NAMALWA (cell line): ENCODE measurements around the gene VARS2.

Experiments used
- DNase-seq: peaks from one replicate; pipeline ENCODE4 v3.0.0-alpha.2; 2015; ENCODE audit warnings: low spot score

VARS2 gene

GRCh38 chr6:30928677-30929076, 14.6 kb downstream of the VARS2 start:
- DNase-seq, result no peak

DNA sequence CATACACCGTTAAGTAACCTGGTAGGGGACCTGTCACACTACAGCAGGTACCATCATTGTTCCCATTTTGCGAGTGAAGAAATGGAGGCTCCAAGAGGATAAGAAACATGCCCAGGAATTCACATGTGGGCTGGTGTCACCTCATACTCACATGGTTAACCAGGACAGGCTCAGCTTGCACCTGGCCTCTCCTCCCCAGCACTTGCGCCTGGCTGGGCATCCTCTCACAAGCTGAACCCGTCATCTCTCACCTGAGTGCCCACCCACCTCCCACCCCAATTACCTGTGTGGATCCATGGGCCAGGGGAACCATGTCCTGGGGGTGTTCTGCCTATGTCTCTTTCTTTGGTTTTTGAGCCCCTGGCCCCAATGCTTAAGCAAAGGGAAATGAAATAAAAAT, 16.5 kb downstream of the VARS2 start:
- DNase-seq, result no peak

- no peak for DNase-seq
These were observed 17.2 kb downstream of the VARS2 start for GRCh38 chr6:30931272-30931671.

- no peak for DNase-seq
These were observed 18.1 kb downstream of the VARS2 start, which contains the start of gene SFTA2 for GRCh38 chr6:30931969-30932645. TSS of gene SFTA2 (minus strand) at chr6:30932170. CDS start at chr6:30932096, 74 bp downstream.

GRCh38 chr6:30932665-30933365, 18.8 kb downstream of the VARS2 start:
- no peak for DNase-seq

DNA sequence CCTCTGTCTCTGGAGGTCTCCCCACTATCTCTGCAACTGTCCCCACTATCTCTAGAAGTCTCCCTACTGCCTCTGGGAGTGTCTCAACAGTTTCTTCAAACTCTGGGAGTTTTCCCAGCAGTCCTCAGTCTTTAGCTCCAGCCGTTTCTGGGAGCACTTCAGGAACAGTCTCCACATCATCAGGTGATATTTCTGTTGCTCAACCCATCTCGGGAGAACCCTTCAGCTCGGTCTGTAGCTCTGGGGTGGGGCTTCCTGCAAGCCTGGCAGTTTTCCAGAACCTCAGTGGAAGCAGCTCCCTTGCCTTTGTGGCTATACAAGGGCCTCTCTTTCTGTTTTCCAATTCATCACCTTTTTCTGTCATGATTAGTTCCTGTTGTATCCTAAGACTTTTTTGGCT, 21.0 kb downstream of the VARS2 start:
- no peak for DNase-seq

- DNase-seq, result no peak
These were observed 23.2 kb downstream of the VARS2 start for GRCh38 chr6:30937265-30937664.

DNA sequence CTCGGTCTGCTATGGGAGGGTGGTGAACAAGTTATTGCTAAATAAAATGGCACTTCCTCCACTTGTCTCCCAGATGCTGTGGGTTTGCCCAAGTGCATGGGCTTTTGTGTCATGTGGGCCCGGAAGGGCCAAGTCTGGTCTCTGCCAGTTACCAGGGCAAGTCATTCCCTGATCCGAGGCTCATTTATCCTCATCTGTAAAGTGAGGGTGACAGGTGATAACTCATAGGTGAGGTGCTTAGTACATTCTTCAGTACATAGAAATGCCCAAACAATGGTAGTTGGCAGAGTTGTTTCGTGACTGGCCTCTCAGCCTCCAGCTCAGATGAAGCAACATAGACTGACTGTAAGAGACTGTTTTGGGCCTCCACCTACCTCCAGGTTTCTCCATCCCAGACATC, 24.7 kb downstream of the VARS2 start:
- no peak for DNase-seq

DNA sequence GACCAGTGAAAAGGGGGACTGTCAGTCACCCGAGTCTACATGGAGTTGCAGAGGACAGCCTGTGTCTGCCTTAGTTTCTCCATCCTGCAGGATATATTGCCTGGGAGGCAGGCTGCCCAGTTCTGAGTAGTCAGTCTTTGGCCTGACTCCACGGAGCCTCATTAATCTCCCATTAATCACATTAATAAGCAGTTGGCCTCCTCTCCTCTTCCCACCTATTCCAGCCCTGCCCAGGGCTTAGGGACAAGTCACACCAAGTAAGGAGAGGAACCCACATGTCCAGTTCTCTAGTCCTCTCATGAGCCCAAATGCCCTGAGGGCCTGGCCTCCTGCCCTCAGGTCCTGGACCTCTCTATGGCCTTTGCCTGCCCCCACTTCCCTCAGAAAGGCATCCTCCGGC, 25.4 kb downstream of the VARS2 start:
- DNase-seq, result no peak

- DNase-seq, result no peak
These were observed 26.4 kb downstream of the VARS2 start, which contains the start of gene MUCL3 for GRCh38 chr6:30940361-30940986. TSS of gene MUCL3 (plus strand) at chr6:30940973. CDS start at chr6:30941000, 27 bp downstream.

DNA sequence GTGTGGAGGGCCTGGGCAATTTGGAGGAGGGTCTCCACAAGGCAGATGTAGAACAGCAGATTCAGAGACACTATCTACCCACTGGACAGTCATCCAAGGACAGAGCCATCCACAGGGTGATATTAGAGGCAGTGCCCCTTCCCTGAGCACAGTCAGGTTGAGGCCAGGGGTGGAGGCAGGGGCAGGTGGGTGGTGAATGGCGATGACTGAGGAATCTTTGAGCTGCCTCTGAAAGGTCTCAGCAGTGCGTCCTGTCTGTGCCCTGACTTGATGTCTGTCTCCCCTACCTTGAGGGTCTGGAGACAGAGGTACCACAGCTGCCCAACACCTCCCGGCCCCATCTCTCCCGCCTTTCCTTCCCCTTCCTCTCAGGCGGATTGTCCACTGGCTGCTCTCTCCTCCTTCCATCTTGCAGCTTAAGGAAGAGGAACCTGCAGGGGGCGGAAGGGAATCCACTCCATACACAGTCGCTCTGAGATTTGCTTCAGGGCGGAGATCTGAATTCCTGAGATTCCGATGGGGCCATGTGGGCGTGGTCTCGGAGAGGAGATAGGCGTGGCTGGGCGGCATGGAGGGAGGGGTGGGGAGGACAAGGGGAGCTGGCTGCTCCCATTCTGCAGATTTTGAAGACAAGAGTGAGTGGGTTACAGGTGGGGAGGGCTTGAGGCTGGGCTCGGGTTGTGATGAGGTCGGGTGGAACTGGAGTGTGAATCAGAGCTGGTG, 28.5 kb downstream of the VARS2 start:
- DNase-seq, result no peak

GRCh38 chr6:30944051-30944450, 30.0 kb downstream of the VARS2 start:
- no peak for DNase-seq

DNA sequence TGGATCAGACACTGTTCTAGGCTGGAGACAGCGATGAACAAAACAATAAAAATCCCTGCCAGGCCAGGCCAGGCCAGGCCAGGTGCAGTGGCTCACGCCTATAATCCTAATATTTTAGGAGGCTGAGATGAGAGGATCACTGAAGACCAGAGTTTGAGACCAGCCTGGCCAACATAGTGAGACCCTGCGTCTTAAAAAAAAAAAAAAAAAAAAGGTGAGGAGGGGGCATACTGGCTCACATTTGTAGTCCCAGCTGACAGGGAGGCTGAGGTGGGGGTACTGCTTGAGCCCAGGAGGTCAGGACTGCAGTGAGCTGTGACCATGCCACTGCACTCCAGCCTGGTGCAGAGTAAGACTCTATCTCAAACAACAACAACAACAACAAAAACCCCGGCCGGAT, 31.2 kb downstream of the VARS2 start:
- DNase-seq, result no peak

GRCh38 chr6:30947231-30947630, 33.2 kb downstream of the VARS2 start:
- DNase-seq, result no peak

GRCh38 chr6:30948811-30949210, 34.8 kb downstream of the VARS2 start:
- no peak for DNase-seq

- DNase-seq, result no peak
These were observed 38.0 kb downstream of the VARS2 start for GRCh38 chr6:30951907-30952469.

DNA sequence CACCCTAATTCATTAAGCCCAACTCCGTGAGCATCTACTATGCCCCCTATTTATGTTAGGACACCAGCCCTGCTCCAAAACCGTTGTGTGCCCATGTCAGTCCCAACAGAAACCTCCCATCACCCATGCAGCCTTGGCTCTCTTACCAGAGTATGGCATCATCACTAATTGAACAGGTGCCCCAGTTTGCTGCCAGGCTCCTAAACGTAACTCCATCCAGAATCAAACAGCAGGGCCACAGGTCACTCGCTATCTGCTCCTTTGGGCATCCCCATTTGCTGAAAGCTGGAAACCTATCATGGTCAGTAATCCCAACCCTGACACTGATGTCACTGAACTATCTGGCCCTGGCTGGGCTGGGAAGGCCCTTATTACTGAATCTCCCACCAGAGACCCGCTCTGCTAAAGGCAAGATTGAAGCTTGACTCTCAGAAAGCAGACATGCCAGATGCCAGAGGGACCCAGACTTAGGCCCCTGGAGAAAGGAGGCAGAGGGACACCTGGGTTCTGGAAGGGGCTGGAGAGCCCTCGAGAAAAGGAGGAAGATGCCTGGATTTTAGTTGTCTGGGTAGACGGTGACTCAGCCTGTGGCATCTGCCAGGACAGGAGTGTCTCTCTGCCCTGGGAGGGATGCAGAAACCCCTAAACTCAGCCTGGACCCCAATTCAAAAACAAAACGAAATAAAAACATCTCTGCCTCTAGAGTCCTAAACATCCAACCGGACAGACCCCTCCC, 40.8 kb downstream of the VARS2 start:
- DNase-seq, result no peak

DNA sequence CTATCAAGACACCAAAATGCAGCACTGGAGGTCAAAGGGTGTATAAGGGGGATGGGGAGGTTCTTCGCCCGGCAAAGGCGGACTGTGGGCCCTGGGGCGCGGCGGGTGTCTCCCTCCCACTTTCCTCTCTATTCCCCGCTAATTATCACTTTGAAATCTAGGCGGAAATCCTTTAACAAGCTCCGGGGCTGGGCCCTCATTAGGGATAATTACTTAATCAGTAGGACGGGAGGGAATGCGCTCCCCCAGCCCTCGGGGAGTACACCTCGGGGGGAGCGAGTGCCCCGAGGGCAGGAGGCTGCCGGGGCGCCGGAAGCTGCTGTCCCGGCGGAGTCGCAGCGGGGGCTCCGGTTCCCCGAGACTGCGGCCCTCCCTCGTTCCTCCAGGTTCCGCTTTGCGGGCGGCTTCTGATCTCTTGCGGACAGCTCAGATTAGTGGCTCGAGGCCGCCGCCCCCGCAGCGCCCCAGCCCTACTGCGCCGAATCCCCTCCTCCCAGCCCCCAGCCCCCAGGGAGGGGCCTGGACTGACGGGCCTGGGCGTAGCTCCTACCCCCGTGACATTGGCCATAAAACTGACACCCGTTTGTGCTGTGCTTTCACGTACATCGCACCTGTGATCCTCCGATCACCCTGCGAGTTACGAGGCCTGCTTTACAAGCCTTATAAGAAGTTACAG, 41.5 kb downstream of the VARS2 start:
- no peak for DNase-seq

- no peak for DNase-seq
These were observed 43.7 kb downstream of the VARS2 start for GRCh38 chr6:30957716-30958115.

- no peak for DNase-seq
These were observed 47.1 kb downstream of the VARS2 start for GRCh38 chr6:30960907-30961673.
